NCI-H1105 (cell line): ENCODE results near the gene MYDGF.
A peak's percentile ranks its signal among the peaks of the same experiment; 100 is the strongest.

Source experiments
- DNase-seq: peaks from one replicate; lab custom pipeline; 2025; lab: John Stamatoyannopoulos, UW

The MYDGF gene

GRCh38 chr19:4640247-4641000 is 29.7 kb downstream of the MYDGF start:
- DNase-seq: no peak

- DNase-seq: no peak
These were observed 30.5 kb downstream of the MYDGF start for GRCh38 chr19:4639531-4640246.

- peak; percentile 97 for DNase-seq
These were observed 31.2 kb downstream of the MYDGF start, which contains the start of gene TNFAIP8L1 for GRCh38 chr19:4638828-4639530. Gene TNFAIP8L1, plus strand, starts transcription at chr19:4639516. Its CDS starts 12,354 bp downstream, at chr19:4651870.

- no peak for DNase-seq
These were observed 31.8 kb downstream of the MYDGF start for GRCh38 chr19:4638317-4638716.

GRCh38 chr19:4636761-4637160 is 33.4 kb downstream of the MYDGF start:
- no peak for DNase-seq

GRCh38 chr19:4636151-4636717 is 33.9 kb downstream of the MYDGF start:
- DNase-seq: peak; percentile 44

GRCh38 chr19:4635754-4636116 is 34.4 kb downstream of the MYDGF start:
- DNase-seq: no peak

- DNase-seq: no peak
These were observed 36.8 kb downstream of the MYDGF start for GRCh38 chr19:4633140-4633967.

GRCh38 chr19:4624733-4625362 is 45.3 kb downstream of the MYDGF start:
- no peak for DNase-seq

- DNase-seq: no peak
These were observed 45.8 kb downstream of the MYDGF start for GRCh38 chr19:4624301-4624700.

- DNase-seq: no peak
These were observed 47.3 kb downstream of the MYDGF start for GRCh38 chr19:4622695-4623421.

GRCh38 chr19:4620675-4621074 is 49.5 kb downstream of the MYDGF start:
- DNase-seq: no peak

GRCh38 chr19:4619668-4620294 is 50.4 kb downstream of the MYDGF start:
- no peak for DNase-seq

GRCh38 chr19:4618019-4618418 is 52.1 kb downstream of the MYDGF start:
- no peak for DNase-seq

GRCh38 chr19:4613254-4613751 is 56.8 kb downstream of the MYDGF start:
- DNase-seq: no peak

GRCh38 chr19:4609878-4610511 is 60.1 kb downstream of the MYDGF start:
- no peak for DNase-seq
